ENCODE results near the gene FAM210A. TPM values are rescaled to one million over a fixed set of nuclear protein-coding genes. Genes with fewer than 3 reads are reported as not detected.
"Not testable (repeated sequence)": the region's sequence is repeated elsewhere in the genome, so short reads cannot be mapped to it uniquely, and the experiment has no call there.

The FAM210A gene
- total RNA-seq, 2 donors from 2014 or later = 5.4 to 6.6 TPM

- Histone ChIP-seq H3K4me1 (no peaks in the 10 kb centered on the region), H3K9me3 (no peaks in the 10 kb centered on the region), H3K4me3 (no peak overlapping the region), H3K36me3 (replicated peaks in 1 of 2; ENCODE audit: insufficient read depth in 1 of 2, low read depth in 2 of 2) (no peaks in the 10 kb centered on the region), H3K27ac (no peak overlapping the region), H3K27me3 (no peaks in the 10 kb centered on the region)
- intact Hi-C loops (cut with DNase I) = no loop called here
- no peak for DNase-seq
- 91 to 92% methylated on average over 19 to 21 of the region's 21 CpGs for WGBS, 2 donors
- no peak for ATAC-seq
- TF ChIP-seq POLR2A (IDR thresholded peaks at IDR 0.05) (no peak), CTCF (IDR thresholded peaks at IDR 0.05) (no peak)
Observed at GRCh38 chr18:13688191-13689136, 37.9 kb downstream of the FAM210A start.

- no peak for ATAC-seq
- WGBS, 2 donors = 90 to 98% methylated on average over 4 of the region's 4 CpGs
- H3K36me3 ChIP-seq (replicated peaks in 1 of 2; ENCODE audit: insufficient read depth in 1 of 2, low read depth in 2 of 2) = no peaks in the 10 kb centered on the region
- H3K27me3 ChIP-seq = no peaks in the 10 kb centered on the region
- no peak for DNase-seq
- TF ChIP-seq CTCF (IDR thresholded peaks at IDR 0.05) = no peak
- no peak for TF ChIP-seq POLR2A (IDR thresholded peaks at IDR 0.05)
- intact Hi-C loops (cut with DNase I) = no loop called here
- H3K27ac ChIP-seq = no peak overlapping the region
- no peaks in the 10 kb centered on the region for H3K9me3 ChIP-seq
- no peak overlapping the region for H3K4me3 ChIP-seq
- H3K4me1 ChIP-seq = no peaks in the 10 kb centered on the region
Observed at GRCh38 chr18:13684546-13684945, 41.8 kb downstream of the FAM210A start.

GRCh38 chr18:13681701-13682100, 44.7 kb downstream of the FAM210A start:
- no peaks in the 10 kb centered on the region for H3K27me3 ChIP-seq
- intact Hi-C loops (cut with DNase I) = no loop called here
- H3K4me1 ChIP-seq = no peaks in the 10 kb centered on the region
- H3K27ac ChIP-seq = no peak overlapping the region
- H3K4me3 ChIP-seq = no peak overlapping the region
- no peak for ATAC-seq
- DNase-seq = no peak
- TF ChIP-seq POLR2A (IDR thresholded peaks at IDR 0.05) (no peak), CTCF (IDR thresholded peaks at IDR 0.05) (no peak)
- no peaks in the 10 kb centered on the region for H3K36me3 ChIP-seq (replicated peaks in 1 of 2; ENCODE audit: insufficient read depth in 1 of 2, low read depth in 2 of 2)
- 88 to 89% methylated on average over 6 of the region's 6 CpGs for WGBS, 2 donors
- H3K9me3 ChIP-seq = no peaks in the 10 kb centered on the region

GRCh38 chr18:13680612-13681011, 45.7 kb downstream of the FAM210A start:
- 79% methylated on average over 5 of the region's 5 CpGs for WGBS, 2 donors
- Histone ChIP-seq H3K27me3 (no peaks in the 10 kb centered on the region), H3K9me3 (no peaks in the 10 kb centered on the region), H3K4me3 (no peak overlapping the region), H3K36me3 (replicated peaks in 1 of 2; ENCODE audit: insufficient read depth in 1 of 2, low read depth in 2 of 2) (no peaks in the 10 kb centered on the region), H3K27ac (no peak overlapping the region), H3K4me1 (no peaks in the 10 kb centered on the region)
- TF ChIP-seq CTCF (IDR thresholded peaks at IDR 0.05) (peak in 3 of 7 experiments; percentile 15 to 30 (median 15)), POLR2A (IDR thresholded peaks at IDR 0.05) (no peak)
- DNase-seq (peak in 1 of 4 donors; percentile 16), ATAC-seq (no peak)
- intact Hi-C loops (cut with DNase I) = no loop called here

- H3K4me1 ChIP-seq; H3K36me3 ChIP-seq (replicated peaks in 1 of 2; ENCODE audit: insufficient read depth in 1 of 2, low read depth in 2 of 2); intact Hi-C loops (cut with DNase I); H3K4me3 ChIP-seq; H3K27ac ChIP-seq; DNase-seq; ATAC-seq; H3K9me3 ChIP-seq; H3K27me3 ChIP-seq: not testable (repeated sequence)
- WGBS, 2 donors = 95 to 98% methylated on average over 13 of the region's 13 CpGs
Observed at GRCh38 chr18:13677350-13677749, 49.0 kb downstream of the FAM210A start.

Data from body of pancreas (tissue), 4 donors.